Frontal cortex (tissue), 4 donors: Measurements from ENCODE around the gene GNB1. TPM values are rescaled to one million over a fixed set of nuclear protein-coding genes. Genes with fewer than 3 reads are reported as not detected.

Experiments
- DNase-seq, 2 donors: peaks; one replicate each; pipeline ENCODE4 v3.0.0; 2012; ENCODE audit warnings: low spot score in 2 of 2
- FAIRE-seq: peaks from 2 replicates; lab custom pipeline; 2012; peaks lifted over from hg19 to GRCh38; lab: Jason Lieb, UNC
- total RNA-seq: library from RNA; depleted of rRNA; stranded (reverse); fragments of >200 nt; gene quantifications from one replicate; pipeline ENCODE4 v1.2.3, GENCODE V29; 2014
- donor health status: control.
- donor health status: control.
- donor health status: control.

The GNB1 gene
- total RNA-seq, 1 donor from 2014 or later, result 154 TPM

- DNase-seq (no peak), FAIRE-seq (no peak)
Measured at GRCh38 chr1:1839311-1839965, 51.4 kb downstream of the GNB1 start.

- FAIRE-seq (no peak), DNase-seq (no peak)
Measured at GRCh38 chr1:1836119-1836518, 54.8 kb downstream of the GNB1 start.

GRCh38 chr1:1835546-1835945 lies 55.3 kb downstream of the GNB1 start:
- no peak for FAIRE-seq
- DNase-seq, result no peak

- DNase-seq (no peak), FAIRE-seq (no peak)
Measured at GRCh38 chr1:1833916-1834325, 57.0 kb downstream of the GNB1 start.

- no peak for DNase-seq
- FAIRE-seq, result no peak
Measured at GRCh38 chr1:1833456-1833855, 57.4 kb downstream of the GNB1 start.

GRCh38 chr1:1832820-1833219 lies 58.1 kb downstream of the GNB1 start:
- DNase-seq, result no peak

GRCh38 chr1:1832166-1832565 lies 58.7 kb downstream of the GNB1 start:
- FAIRE-seq (no peak), DNase-seq (no peak)

More at GRCh38 chr1:1832820-1833219, 58.1 kb downstream of the GNB1 start:
- no peak for FAIRE-seq

- FAIRE-seq, result no peak
- no peak for DNase-seq
Measured at GRCh38 chr1:1827089-1827848, 63.6 kb downstream of the GNB1 start.

- no peak for DNase-seq
Measured at GRCh38 chr1:1826356-1827088, 64.4 kb downstream of the GNB1 start.

GRCh38 chr1:1825217-1825616 lies 65.7 kb downstream of the GNB1 start:
- no peak for FAIRE-seq
- DNase-seq, result no peak

More at GRCh38 chr1:1826356-1827088, 64.4 kb downstream of the GNB1 start:
- FAIRE-seq, result no peak

GRCh38 chr1:1819762-1820161 lies 71.1 kb downstream of the GNB1 start:
- FAIRE-seq, result no peak

GRCh38 chr1:1817221-1817620 lies 73.7 kb downstream of the GNB1 start:
- FAIRE-seq, result no peak
- no peak for DNase-seq

More at GRCh38 chr1:1819762-1820161, 71.1 kb downstream of the GNB1 start:
- DNase-seq, result no peak

GRCh38 chr1:1815606-1816281 lies 75.1 kb downstream of the GNB1 start:
- DNase-seq, result no peak
- no peak for FAIRE-seq

GRCh38 chr1:1809489-1809888 lies 81.4 kb downstream of the GNB1 start:
- DNase-seq, result no peak

GRCh38 chr1:1808206-1808605 lies 82.7 kb downstream of the GNB1 start:
- DNase-seq, result no peak

More at GRCh38 chr1:1809489-1809888, 81.4 kb downstream of the GNB1 start:
- no peak for FAIRE-seq

GRCh38 chr1:1806890-1807289 lies 84.0 kb downstream of the GNB1 start:
- FAIRE-seq, result no peak

More at GRCh38 chr1:1808206-1808605, 82.7 kb downstream of the GNB1 start:
- FAIRE-seq, result no peak

GRCh38 chr1:1804301-1804700 lies 86.6 kb downstream of the GNB1 start:
- FAIRE-seq (no peak), DNase-seq (no peak)

More at GRCh38 chr1:1806890-1807289, 84.0 kb downstream of the GNB1 start:
- no peak for DNase-seq

GRCh38 chr1:1802871-1803270 lies 88.0 kb downstream of the GNB1 start:
- DNase-seq, result no peak
- FAIRE-seq, result no peak

GRCh38 chr1:1799716-1800115 lies 91.2 kb downstream of the GNB1 start:
- no peak for FAIRE-seq
- no peak for DNase-seq

GRCh38 chr1:1797731-1798341 lies 93.1 kb downstream of the GNB1 start:
- no peak for DNase-seq
- FAIRE-seq, result no peak
